ENCODE data around the gene IL17RC.

IL17RC gene

DNA sequence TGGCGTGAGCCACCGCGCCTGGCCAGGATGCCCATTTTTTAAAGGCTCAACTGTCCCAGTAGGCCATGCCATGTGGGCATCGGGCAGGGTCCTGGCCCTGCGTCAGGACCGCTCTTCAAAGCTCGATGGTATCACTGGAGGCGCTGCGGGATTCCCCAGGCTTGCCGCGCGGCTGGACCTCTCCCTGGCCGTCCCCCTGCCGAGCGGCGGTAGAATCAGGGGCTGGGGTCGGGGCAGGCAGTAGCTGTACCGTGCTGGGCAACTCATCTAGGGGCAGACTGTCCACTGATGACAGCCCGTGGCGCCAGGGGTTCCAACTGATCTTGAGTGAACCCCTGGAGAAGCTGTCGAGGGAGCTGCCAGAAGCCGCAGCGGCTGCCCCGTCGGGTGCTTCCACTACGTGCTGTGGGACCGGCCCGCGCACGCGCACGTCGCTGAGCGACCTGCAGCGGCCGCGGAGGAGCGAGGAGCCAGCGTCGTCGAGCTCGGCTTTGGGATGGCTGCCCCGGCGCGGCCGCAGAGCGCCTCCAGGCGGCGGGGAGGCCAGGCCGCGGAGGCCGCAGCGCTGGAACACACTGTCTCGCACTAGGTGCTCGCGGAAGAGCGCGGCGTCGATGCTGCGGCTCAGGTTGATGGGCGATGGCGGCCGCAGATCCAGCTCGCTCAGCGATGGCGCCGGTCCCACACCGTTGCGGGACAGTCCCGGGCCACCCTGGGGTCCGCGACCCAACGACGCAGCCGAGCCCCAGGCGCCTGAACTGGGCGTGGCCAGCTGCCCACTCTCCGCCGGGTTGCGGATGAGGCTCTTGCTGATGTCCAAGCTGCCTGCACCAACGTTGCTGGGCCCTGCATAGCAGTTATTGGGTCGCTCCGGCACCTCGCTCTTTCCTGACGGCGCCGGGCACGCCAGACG is 29.5 kb downstream of the IL17RC start:
- peak; percentile 85 for DNase-seq

DNA sequence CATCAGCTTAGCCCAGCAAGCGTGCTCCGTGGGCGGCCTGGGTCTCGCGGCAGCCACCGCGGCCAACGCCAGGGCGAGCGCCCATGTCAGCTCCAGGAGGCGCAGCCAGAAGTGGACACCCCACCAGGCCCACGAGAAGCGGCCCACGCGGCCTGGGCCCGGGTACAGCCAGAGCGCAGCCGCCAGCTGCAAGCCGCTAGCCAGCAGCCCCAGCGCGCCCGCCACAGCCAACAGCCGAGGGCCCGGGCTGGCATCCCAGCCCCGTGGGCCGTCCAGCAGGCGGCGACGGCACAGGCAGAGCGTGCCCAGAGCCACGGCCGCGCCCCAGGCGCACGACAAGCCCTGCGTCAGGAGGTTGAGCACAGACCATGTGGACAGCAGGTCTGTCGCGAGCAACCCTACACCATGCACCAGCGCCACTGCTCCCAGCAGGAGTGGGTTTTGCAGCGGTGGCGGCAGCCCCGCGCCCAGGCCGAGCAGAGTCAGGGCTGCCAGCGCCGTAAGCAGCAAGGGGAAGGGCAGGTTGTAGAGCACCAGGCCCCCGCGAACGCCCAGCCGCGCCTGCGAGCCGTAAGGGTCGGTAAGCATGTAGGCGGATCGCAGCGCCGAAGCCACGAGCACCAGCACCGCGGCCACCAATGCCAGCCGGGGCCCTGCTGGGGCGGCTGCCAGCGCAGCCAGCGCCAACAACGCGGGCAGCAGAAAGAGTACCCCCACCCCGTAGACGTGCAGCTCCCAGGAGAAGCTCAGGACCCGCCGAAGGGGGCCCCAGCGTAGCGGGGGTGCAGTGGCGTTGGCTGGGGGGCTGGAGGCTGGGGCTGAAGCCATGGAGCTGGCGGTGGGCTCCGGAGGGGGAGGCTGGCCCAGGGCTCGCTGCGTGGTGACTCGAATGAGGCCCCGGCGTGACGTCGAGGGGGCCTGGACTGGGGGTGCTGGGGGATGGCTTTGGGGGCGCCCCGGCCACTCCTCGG is 30.4 kb downstream of the IL17RC start:
- DNase-seq, result no peak

DNA sequence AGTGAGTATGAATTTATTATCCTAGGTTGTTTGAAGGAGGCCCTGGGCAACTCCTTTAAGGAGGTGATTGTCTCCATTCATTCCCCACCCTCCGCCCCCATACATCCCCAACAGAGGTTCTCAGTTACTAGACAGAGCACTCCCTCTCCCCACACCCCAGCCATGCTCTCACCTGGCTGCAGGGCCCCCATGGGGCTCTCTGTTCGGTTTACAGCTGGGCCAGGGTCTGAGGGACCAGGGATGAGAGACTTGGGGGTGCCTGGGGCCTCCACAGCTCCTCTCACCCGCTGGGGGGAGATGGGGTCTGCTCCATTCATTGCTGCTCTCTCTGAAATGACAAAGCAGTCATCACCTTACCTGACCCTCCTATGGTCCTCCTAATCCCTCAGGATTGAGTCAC is 31.7 kb downstream of the IL17RC start:
- no peak for DNase-seq

DNA sequence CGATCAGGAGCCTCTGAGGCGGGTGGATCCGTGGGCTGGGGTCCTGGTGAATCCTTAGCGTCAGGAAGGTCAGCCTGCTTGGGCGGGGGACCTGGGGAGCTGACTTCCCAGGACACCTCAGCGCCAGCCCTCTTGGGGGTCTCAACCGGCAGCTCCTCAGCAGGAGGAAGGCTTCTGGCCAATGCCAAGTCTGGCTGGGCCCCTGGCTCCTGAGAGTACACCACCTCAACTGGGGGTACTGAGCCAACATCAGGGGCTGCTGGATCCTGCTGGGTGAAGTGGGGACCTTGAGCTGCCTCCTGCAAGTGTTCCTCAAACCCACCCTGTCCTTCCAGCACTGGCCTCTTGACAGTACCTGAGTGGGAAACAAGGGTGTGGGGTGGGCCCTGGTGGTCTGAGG is 32.2 kb downstream of the IL17RC start:
- DNase-seq, result no peak

DNA sequence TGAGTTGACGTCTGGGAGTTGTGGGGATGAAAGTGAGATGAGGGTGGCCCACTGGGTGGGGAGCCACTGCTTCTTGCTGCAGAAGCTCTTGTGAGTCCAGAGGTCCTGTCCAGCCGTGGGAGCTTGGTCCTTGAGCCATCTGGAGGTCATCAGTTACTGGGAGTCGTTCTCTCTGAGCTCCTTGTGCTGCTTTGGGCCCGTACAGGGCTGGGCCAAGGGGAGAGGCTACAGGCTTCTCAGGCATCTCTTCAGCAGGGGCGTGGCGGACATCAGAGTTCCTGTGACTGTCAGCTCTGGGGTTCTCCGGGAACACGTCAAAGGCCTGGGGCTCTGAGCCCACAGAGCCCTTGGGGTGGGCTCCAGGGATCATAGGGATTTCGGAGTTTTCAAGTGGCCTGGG is 32.7 kb downstream of the IL17RC start:
- no peak for DNase-seq

DNA sequence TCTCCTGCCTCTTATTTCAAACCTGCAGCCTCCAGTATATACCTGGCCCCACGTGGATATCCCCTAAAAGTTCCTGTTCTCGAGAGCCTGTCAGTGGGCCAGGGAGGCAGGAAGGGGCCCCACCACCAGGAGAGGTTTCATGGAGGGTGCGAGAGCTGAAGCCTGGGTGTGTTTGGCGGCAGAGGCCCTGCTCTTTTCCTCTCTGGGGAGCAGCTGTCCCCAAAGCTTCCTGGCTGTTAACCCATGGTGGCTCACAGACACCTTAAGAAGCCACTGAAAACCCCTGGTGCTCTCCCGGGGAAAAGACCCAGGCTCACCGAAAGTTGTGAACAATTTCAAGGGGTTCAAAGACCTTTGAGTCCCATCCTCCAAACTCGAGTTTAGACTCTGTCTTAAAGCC is 34.2 kb downstream of the IL17RC start:
- DNase-seq, result peak; percentile 29

DNA sequence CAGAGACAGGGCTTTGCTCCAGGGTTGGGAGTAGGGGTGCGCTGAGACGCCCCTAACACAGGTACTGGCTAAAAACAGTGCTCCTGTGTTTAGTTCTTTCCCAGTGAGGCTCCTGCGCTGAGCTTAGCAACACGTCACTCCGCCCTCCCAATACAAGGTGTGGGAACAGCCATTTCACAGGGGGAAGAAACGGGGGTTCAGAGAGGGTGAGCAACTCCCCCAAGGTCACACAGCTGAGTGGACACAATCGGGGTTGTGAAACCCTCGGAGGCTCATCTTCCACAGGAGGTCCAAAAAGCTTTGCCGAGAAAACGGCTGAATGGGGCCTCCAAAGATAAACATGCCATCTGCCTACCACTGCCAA is 34.7 kb downstream of the IL17RC start:
- DNase-seq, result no peak

DNA sequence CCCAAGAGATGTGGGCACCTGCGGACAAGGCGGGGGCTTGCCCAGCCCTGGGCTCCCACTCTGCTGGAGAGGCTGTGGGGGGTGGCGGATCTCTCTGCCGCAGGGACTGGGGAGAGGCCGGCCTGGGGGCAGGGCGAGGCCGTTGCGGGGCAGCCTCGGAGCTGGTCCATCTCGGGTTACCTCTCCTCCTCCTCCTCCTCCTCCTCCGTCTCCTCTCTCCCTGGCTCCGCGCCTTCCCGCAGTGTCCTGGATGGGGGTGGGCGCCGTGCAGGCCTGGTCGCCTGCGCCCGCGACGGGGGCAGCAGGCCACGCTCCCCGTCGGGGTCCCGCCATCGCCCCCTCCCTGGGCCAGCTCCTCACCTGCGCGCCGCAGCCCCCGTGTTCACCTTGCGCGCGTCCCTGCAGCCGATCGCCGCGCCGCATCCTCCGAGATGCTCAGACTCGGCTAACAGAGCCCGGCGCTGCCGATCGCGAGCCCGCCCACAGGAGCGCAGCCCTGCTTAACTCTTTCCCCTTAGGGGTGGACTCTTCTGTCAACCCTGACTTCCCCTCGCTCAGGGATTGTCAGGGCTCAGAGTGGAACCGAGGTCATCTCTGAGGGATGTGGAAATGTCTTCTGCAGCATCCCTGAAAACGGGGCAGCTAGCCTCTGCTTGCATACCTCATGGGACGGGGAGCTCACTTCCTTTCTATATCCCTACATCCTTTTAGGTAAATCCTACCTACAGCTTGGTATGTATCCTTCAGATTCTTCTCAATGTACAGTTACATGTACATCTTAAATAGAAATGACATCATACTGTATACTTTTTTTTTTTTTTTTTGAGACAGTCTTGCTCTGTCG is 35.3 kb downstream of the IL17RC start, which contains the start of gene PRRT3:
TSS of gene PRRT3 (minus strand) at position 447 of the 844 bp plus-strand sequence. CDS start 2,293 bp downstream, outside the sequence.
- peak; percentile 69 for DNase-seq

DNA sequence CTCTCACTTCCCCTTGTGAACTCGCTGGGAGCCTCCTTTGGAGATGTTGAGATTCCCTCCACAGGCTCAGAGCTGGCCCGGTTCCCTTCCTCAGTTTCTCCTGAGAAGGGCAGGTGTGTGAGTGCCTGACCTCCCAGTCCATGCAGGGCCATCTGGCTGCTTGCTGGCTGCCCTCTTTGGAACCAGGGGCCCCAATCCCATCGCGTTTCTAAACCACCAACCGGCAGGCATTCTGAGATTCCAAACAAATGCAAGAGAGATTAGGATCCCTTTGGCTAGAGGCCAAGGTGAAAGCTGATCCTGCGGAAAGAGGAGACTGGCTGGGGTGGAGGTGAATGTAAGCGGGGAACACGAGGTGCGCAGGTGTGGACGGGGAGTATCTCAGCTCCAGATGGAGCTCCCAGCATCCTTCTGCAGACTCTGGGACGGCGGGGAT is 38.2 kb downstream of the IL17RC start:
- DNase-seq, result no peak

DNA sequence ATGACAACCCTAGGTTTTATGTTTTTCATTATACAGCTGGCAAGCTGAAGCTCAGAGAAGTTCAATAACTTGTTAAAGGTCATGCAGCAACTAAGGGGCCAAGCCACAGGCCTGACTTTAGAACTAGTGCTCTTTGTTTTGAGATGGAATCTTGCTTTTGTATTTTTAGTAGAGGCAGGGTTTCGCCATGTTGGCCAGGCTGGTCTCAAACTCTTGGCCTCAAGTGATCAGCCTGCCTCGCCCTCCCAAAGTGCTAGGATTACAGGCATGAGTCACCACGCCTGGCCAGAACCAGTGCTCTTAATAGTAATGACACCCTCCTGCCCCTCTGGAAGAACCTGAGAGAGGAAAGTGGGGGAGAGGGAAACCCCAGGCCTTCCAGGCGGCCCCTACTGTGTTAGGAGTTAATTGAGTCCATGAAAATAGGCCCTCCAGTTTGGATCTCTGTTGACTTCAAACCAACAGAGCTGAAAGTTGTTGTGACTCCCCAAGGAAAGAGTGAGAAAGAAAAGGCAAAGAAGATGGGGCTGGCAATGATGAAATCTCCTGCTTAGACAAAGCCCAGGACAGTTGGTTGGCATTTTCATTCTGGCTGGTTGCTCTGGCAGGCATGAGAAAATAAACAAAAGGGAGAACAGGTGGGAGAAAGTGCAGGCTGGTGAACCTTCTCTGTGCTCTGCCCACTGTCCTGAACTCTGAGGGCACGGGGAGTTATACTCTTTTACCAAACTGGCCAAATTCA is 38.9 kb downstream of the IL17RC start:
- DNase-seq, result no peak

DNA sequence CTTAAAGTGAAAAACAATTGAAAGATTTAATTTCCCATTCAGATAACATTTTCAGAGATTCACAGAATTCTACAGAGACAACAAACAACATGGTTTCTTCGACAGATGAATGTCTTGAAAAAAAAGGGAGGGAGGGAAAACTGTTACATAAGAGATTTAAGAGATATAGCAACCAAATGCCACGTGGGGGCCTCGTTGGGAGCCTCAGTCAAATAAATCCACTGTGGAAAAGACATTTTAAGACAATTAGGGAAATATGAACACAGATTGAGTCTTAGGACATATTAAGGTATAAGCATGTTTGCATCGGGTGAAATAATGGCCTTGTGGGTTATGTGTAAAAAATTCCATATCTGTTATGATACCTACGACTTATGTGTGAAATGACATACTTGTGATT is 40.3 kb downstream of the IL17RC start:
- no peak for DNase-seq

DNA sequence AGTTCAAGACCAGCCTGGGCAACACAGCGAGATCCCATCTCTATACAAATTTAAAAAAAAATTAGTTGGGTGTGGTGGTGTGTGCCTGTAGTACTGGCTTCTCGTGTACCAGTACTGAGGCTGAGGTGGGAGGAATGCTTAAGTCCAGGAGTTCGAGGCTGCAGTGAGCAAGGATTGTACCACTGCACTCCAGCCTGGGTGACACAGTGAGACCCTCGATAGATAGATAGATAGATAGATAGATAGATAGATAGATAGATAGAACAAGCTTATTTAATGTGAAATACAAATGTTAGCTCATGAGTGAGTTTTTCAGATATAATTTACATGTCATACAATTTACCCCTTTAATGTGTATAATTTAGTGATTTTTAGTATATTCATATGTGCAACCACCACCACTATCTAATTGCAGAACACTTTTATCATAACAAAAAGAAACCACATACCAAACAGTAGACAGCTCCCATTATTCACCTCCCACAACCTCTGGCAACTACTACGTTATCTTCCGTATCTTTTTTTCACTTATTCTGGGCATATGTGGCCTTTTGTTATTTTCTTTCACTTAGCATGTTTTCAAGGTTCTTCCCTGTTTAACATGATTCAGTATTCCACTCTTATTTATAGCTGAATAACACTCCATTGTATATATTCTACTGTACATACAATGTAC is 48.4 kb downstream of the IL17RC start:
- no peak for DNase-seq

DNA sequence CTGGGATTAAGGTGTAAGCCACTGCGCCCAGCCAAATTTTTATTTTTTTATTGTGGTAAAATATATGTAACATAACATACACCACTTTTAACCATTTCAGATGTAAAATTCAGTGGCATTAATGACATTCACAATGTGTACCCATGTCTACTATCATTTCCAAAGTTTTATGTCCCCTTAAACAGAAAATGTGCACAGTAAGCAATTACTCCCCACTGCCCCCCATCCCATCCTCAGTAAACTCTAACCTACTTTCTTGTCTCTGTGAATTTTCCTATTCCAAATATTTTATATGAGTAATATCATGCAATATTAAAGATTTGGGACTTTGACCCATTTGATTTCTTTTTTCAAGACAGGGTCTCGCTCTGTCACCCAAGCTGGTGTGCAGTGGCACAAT is 49.9 kb downstream of the IL17RC start:
- no peak for DNase-seq

DNA sequence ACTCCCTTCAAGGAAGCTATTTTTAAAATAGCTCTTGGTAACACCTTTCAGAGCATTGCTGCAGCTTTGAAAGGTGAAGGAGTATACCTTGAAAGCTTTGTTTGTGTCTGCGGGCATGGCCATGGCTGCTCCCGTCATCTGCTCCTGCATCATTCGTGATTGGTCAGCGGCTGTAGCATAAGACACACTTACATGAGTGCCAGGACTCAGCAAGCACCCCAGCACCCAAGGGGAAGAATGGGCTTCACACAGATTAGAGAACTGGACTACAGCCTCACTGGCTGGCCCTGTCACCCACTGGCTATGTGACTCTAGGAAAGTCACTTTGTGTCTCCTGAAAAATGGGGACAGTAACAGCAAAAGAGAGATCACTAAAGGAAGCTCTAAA is 52.7 kb downstream of the IL17RC start:
- DNase-seq, result no peak

DNA sequence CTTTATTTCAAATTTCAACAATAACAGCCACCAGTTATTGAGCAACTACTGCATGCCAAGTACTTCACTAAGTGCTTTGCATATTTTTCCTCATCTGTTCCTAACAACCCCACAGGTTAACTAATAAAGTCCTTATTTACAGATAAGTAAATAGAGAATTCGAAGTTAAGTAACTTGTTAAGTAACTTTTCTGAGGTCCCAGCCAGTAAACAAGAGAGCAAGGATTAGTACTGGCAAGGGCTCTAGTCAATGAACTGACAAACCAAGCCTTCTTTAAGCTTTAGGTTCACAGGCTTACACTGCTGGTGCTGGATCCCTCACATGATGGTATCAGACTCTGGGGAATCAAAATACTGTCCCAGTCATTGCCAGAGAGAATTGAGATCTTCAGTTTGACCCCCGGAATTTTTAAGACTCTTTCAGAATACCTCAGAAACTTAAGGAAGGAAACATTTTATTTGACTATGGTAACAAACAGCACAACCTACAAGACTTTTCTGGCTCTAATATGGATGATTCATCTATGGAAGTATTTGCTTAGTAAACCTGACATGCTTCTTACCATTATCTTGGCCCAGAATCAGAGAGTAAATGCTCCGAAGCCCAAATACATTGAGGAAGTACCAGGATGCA is 53.2 kb downstream of the IL17RC start:
- DNase-seq, result no peak

DNA sequence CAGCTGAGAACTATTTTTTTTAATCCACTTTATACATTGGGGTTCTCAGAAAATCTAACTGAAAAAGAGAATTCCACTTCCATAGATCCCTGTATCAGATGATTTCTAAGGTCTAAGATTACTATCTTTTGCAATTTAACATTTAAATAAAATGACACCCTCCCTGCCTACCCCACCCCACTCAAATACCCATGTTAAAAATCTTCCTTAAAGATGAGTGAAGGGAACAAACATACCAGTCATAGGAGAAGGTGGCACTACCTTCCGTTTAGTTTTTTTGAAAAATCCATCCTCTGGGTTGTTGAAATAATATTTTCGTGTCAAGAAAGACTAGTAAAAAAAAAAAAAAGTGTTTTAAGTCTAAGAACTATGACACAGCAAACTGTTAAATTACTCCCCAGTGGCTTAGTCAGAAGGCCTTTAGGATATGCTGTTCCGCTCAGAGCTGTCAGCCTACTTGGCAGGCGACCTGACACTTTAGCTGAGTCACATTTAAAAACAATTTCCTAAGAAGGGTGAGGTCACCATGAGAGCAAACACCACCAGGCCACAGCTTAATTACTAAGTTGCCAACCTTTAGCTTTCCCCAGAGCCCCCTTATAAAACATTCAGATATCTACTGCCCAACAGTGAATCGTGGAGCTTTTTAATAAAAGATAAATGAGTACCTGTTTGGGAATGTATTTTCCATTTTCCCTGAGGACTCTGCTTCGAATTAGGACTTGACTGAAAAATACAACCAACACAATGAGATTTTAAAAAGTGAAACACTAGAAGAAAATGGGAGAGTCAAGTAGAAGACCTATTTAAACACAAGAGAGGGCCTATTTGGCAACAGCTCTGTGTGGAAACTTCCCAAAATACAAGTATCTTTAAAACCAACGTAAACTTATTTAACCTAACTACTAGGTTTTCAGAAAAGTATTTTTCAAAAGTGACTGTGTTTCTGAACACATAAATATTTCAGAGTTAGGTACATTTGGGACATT is 60.1 kb downstream of the IL17RC start:
- DNase-seq, result peak; percentile 87

DNA sequence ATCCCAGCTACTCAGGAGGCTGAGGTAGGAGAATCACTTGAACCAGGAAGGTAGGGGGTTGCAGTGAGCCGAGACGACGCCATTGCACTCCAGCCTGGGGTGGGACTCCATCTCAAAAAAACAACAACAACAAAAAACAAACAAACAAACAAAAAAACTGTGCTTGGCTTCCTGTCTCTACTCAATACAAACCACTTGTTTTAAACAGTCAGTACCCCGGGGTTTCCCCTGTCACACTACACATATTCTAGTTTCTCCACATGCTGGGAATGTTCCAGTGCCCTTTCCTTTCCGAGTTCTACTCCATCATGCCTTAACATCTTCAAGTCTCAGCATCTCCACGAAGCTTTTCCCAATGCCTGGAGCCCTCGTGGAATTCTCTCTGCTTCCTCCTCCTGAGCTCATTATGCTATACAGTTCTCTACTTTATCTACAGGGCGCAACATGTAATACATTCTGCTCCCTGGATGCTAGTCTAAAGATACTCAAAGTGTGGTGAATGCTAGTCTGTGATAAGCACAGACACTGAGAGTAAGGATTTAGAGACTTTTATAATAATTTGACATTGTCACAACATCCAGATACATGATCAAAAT is 61.9 kb downstream of the IL17RC start:
- no peak for DNase-seq

DNA sequence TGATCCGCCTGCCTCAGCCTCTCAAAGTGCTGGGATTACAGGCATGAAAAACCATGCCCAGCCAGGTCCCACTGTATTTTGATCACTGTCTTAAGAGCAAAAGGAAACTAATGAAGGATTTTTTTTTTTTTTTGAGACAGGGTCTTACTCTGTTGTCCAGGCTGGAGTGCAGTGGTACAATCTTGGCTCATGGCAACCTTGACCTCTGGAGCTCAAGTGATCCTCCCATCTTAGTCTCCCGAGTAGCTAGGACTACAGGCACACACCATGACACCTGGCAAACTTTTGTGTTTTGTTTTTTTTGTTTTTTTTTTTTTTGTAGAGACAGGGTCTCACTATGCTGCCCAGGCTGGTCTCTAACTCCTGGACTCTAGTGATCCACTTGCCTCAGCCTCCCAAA is 63.4 kb downstream of the IL17RC start:
- no peak for DNase-seq
